ENCODE results near the gene CBFA2T3.

The CBFA2T3 gene

GRCh38 chr16:88974080-88974915 lies 2.7 kb downstream of the CBFA2T3 start:
- DNase-seq, result no peak
- H3K23ac ChIP-seq (ENCODE audit: low read length in 2 of 2), result no peak overlapping the region
- 89% methylated on average over 27 of the region's 27 CpGs for WGBS
- H2AFZ ChIP-seq (ENCODE audit: low read depth, low read length), result no peak overlapping the region
- no peak overlapping the region for H3K4ac ChIP-seq (ENCODE audit: low read depth in 1 of 2, low read length in 2 of 2)
- no peak overlapping the region for H4K8ac ChIP-seq (ENCODE audit: low read length)
- H3K79me1 ChIP-seq (replicated peaks; ENCODE audit: low read length, poor library complexity, severe bottlenecking), result no peaks in the 10 kb centered on the region
- H3K27ac ChIP-seq (ENCODE audit: low read length, poor library complexity, severe bottlenecking), result no peak overlapping the region
- H3K36me3 ChIP-seq (ENCODE audit: control insufficient read depth in 1 of 2, insufficient read depth in 2 of 2, low read depth in 1 of 2, low read length in 2 of 2), result no peaks in the 10 kb centered on the region
- no peak overlapping the region for H3K18ac ChIP-seq (ENCODE audit: low read depth in 1 of 2, low read length in 2 of 2)
- no peak overlapping the region for H4K91ac ChIP-seq (ENCODE audit: low read length)
- no peak overlapping the region for H3K9ac ChIP-seq (ENCODE audit: low read length)
- no peak overlapping the region for H2BK5ac ChIP-seq (ENCODE audit: low read depth, low read length, poor library complexity, severe bottlenecking)
- H2BK12ac ChIP-seq (ENCODE audit: low read length in 2 of 2), result no peak overlapping the region
- H2AK5ac ChIP-seq (ENCODE audit: low read length, severe bottlenecking), result no peak overlapping the region
- no peak overlapping the region for H2BK120ac ChIP-seq (ENCODE audit: low read depth, low read length)
- no peak overlapping the region for H3K14ac ChIP-seq (ENCODE audit: low read length in 2 of 2)
- no peaks in the 10 kb centered on the region for H3K9me3 ChIP-seq (ENCODE audit: control insufficient read depth, low read length)
- H3K4me2 ChIP-seq (ENCODE audit: low read length, poor library complexity, severe bottlenecking), result no peak overlapping the region
- peaks cover 20 to 89% of the 10 kb centered on the region in 2 experiments for H3K27me3 ChIP-seq (ENCODE audit: control insufficient read depth in 1 of 2, insufficient read depth in 1 of 2, low read length in 2 of 2)
- H2BK15ac ChIP-seq (ENCODE audit: low read depth, poor library complexity, severe bottlenecking), result no peak overlapping the region
- no peak overlapping the region for H3K4me3 ChIP-seq (ENCODE audit: insufficient read depth in 1 of 2, low read depth in 1 of 2, low read length in 2 of 2)
- H3K4me1 ChIP-seq (ENCODE audit: control insufficient read depth, insufficient read depth, low read depth, low read length), result no peaks in the 10 kb centered on the region

GRCh38 chr16:88973415-88974050 lies 3.5 kb downstream of the CBFA2T3 start:
- H3K9ac ChIP-seq (ENCODE audit: low read length), result no peak overlapping the region
- H2AFZ ChIP-seq (ENCODE audit: low read depth, low read length), result no peak overlapping the region
- no peak overlapping the region for H3K4ac ChIP-seq (ENCODE audit: low read depth in 1 of 2, low read length in 2 of 2)
- no peaks in the 10 kb centered on the region for H3K9me3 ChIP-seq (ENCODE audit: control insufficient read depth, low read length)
- H3K79me1 ChIP-seq (replicated peaks; ENCODE audit: low read length, poor library complexity, severe bottlenecking), result no peaks in the 10 kb centered on the region
- no peak overlapping the region for H2BK15ac ChIP-seq (ENCODE audit: low read depth, poor library complexity, severe bottlenecking)
- no peak overlapping the region for H3K4me2 ChIP-seq (ENCODE audit: low read length, poor library complexity, severe bottlenecking)
- H3K4me1 ChIP-seq (ENCODE audit: control insufficient read depth, insufficient read depth, low read depth, low read length), result no peaks in the 10 kb centered on the region
- no peak overlapping the region for H3K23ac ChIP-seq (ENCODE audit: low read length in 2 of 2)
- WGBS, result 90% methylated on average over 15 of the region's 19 CpGs
- no peak overlapping the region for H3K18ac ChIP-seq (ENCODE audit: low read depth in 1 of 2, low read length in 2 of 2)
- no peak overlapping the region for H2AK5ac ChIP-seq (ENCODE audit: low read length, severe bottlenecking)
- no peak overlapping the region for H2BK5ac ChIP-seq (ENCODE audit: low read depth, low read length, poor library complexity, severe bottlenecking)
- no peak overlapping the region for H2BK120ac ChIP-seq (ENCODE audit: low read depth, low read length)
- no peaks in the 10 kb centered on the region for H3K36me3 ChIP-seq (ENCODE audit: control insufficient read depth in 1 of 2, insufficient read depth in 2 of 2, low read depth in 1 of 2, low read length in 2 of 2)
- H4K8ac ChIP-seq (ENCODE audit: low read length), result no peak overlapping the region
- no peak overlapping the region for H2BK12ac ChIP-seq (ENCODE audit: low read length in 2 of 2)
- H3K27me3 ChIP-seq (ENCODE audit: control insufficient read depth in 1 of 2, insufficient read depth in 1 of 2, low read length in 2 of 2), result peaks cover 20 to 91% of the 10 kb centered on the region in 2 experiments
- H3K27ac ChIP-seq (ENCODE audit: low read length, poor library complexity, severe bottlenecking), result no peak overlapping the region
- H3K4me3 ChIP-seq (ENCODE audit: insufficient read depth in 1 of 2, low read depth in 1 of 2, low read length in 2 of 2), result no peak overlapping the region
- no peak for DNase-seq
- no peak overlapping the region for H3K14ac ChIP-seq (ENCODE audit: low read length in 2 of 2)
- no peak overlapping the region for H4K91ac ChIP-seq (ENCODE audit: low read length)

GRCh38 chr16:88973007-88973410 lies 4.0 kb downstream of the CBFA2T3 start:
- Histone ChIP-seq H3K79me1 (replicated peaks; ENCODE audit: low read length, poor library complexity, severe bottlenecking) (no peaks in the 10 kb centered on the region), H4K91ac (ENCODE audit: low read length) (no peak overlapping the region), H3K4me3 (ENCODE audit: insufficient read depth in 1 of 2, low read depth in 1 of 2, low read length in 2 of 2) (no peak overlapping the region), H3K9ac (ENCODE audit: low read length) (no peak overlapping the region), H3K14ac (ENCODE audit: low read length in 2 of 2) (peak overlapping the region in 1 of 2 experiments; percentile 55), H3K4ac (ENCODE audit: low read depth in 1 of 2, low read length in 2 of 2) (no peak overlapping the region), H3K4me1 (ENCODE audit: control insufficient read depth, insufficient read depth, low read depth, low read length) (no peaks in the 10 kb centered on the region), H3K23ac (ENCODE audit: low read length in 2 of 2) (no peak overlapping the region), H2AK5ac (ENCODE audit: low read length, severe bottlenecking) (no peak overlapping the region), H2BK5ac (ENCODE audit: low read depth, low read length, poor library complexity, severe bottlenecking) (no peak overlapping the region), H3K27me3 (ENCODE audit: control insufficient read depth in 1 of 2, insufficient read depth in 1 of 2, low read length in 2 of 2) (peaks cover 20 to 91% of the 10 kb centered on the region in 2 experiments), H2AFZ (ENCODE audit: low read depth, low read length) (no peak overlapping the region), H3K9me3 (ENCODE audit: control insufficient read depth, low read length) (no peaks in the 10 kb centered on the region), H3K36me3 (ENCODE audit: control insufficient read depth in 1 of 2, insufficient read depth in 2 of 2, low read depth in 1 of 2, low read length in 2 of 2) (no peaks in the 10 kb centered on the region), H4K8ac (ENCODE audit: low read length) (no peak overlapping the region), H3K18ac (ENCODE audit: low read depth in 1 of 2, low read length in 2 of 2) (no peak overlapping the region), H2BK120ac (ENCODE audit: low read depth, low read length) (no peak overlapping the region), H3K27ac (ENCODE audit: low read length, poor library complexity, severe bottlenecking) (no peak overlapping the region), H3K4me2 (ENCODE audit: low read length, poor library complexity, severe bottlenecking) (no peak overlapping the region), H2BK12ac (ENCODE audit: low read length in 2 of 2) (no peak overlapping the region), H2BK15ac (ENCODE audit: low read depth, poor library complexity, severe bottlenecking) (no peak overlapping the region)
- DNase-seq, result no peak
- WGBS, result 63% methylated on average over 8 of the region's 15 CpGs

- no peak overlapping the region for H2BK120ac ChIP-seq (ENCODE audit: low read depth, low read length)
- H3K4ac ChIP-seq (ENCODE audit: low read depth in 1 of 2, low read length in 2 of 2), result no peak overlapping the region
- H3K18ac ChIP-seq (ENCODE audit: low read depth in 1 of 2, low read length in 2 of 2), result no peak overlapping the region
- no peak overlapping the region for H3K9ac ChIP-seq (ENCODE audit: low read length)
- no peak overlapping the region for H2BK12ac ChIP-seq (ENCODE audit: low read length in 2 of 2)
- no peak overlapping the region for H2BK5ac ChIP-seq (ENCODE audit: low read depth, low read length, poor library complexity, severe bottlenecking)
- no peak overlapping the region for H2BK15ac ChIP-seq (ENCODE audit: low read depth, poor library complexity, severe bottlenecking)
- H3K36me3 ChIP-seq (ENCODE audit: control insufficient read depth in 1 of 2, insufficient read depth in 2 of 2, low read depth in 1 of 2, low read length in 2 of 2), result no peaks in the 10 kb centered on the region
- H3K23ac ChIP-seq (ENCODE audit: low read length in 2 of 2), result no peak overlapping the region
- H3K14ac ChIP-seq (ENCODE audit: low read length in 2 of 2), result no peak overlapping the region
- H3K27ac ChIP-seq (ENCODE audit: low read length, poor library complexity, severe bottlenecking), result no peak overlapping the region
- H3K4me3 ChIP-seq (ENCODE audit: insufficient read depth in 1 of 2, low read depth in 1 of 2, low read length in 2 of 2), result no peak overlapping the region
- no peak overlapping the region for H4K91ac ChIP-seq (ENCODE audit: low read length)
- H3K4me2 ChIP-seq (ENCODE audit: low read length, poor library complexity, severe bottlenecking), result no peak overlapping the region
- no peak overlapping the region for H2AFZ ChIP-seq (ENCODE audit: low read depth, low read length)
- no peaks in the 10 kb centered on the region for H3K9me3 ChIP-seq (ENCODE audit: control insufficient read depth, low read length)
- no peaks in the 10 kb centered on the region for H3K79me1 ChIP-seq (replicated peaks; ENCODE audit: low read length, poor library complexity, severe bottlenecking)
- WGBS, result 49% methylated on average over 6 of the region's 6 CpGs
- H3K27me3 ChIP-seq (ENCODE audit: control insufficient read depth in 1 of 2, insufficient read depth in 1 of 2, low read length in 2 of 2), result peaks cover 20 to 91% of the 10 kb centered on the region in 2 experiments
- no peaks in the 10 kb centered on the region for H3K4me1 ChIP-seq (ENCODE audit: control insufficient read depth, insufficient read depth, low read depth, low read length)
- H4K8ac ChIP-seq (ENCODE audit: low read length), result no peak overlapping the region
- no peak for DNase-seq
- H2AK5ac ChIP-seq (ENCODE audit: low read length, severe bottlenecking), result no peak overlapping the region
Measured at GRCh38 chr16:88972349-88972748, 4.7 kb downstream of the CBFA2T3 start.

Measured in mesenchymal stem cell (in vitro differentiated cells and primary cell).